ENCODE measurements around the gene YRDC. TPM values are rescaled to one million over a fixed set of nuclear protein-coding genes. Genes with fewer than 3 reads are reported as not detected.

YRDC gene
- total and polyA plus RNA-seq, 9 of the 15 experiments (the other 6 are each of a cell fraction or from before 2014, with no cell fraction given) = 11.1 to 58.5 (median 49.8) TPM

DNA sequence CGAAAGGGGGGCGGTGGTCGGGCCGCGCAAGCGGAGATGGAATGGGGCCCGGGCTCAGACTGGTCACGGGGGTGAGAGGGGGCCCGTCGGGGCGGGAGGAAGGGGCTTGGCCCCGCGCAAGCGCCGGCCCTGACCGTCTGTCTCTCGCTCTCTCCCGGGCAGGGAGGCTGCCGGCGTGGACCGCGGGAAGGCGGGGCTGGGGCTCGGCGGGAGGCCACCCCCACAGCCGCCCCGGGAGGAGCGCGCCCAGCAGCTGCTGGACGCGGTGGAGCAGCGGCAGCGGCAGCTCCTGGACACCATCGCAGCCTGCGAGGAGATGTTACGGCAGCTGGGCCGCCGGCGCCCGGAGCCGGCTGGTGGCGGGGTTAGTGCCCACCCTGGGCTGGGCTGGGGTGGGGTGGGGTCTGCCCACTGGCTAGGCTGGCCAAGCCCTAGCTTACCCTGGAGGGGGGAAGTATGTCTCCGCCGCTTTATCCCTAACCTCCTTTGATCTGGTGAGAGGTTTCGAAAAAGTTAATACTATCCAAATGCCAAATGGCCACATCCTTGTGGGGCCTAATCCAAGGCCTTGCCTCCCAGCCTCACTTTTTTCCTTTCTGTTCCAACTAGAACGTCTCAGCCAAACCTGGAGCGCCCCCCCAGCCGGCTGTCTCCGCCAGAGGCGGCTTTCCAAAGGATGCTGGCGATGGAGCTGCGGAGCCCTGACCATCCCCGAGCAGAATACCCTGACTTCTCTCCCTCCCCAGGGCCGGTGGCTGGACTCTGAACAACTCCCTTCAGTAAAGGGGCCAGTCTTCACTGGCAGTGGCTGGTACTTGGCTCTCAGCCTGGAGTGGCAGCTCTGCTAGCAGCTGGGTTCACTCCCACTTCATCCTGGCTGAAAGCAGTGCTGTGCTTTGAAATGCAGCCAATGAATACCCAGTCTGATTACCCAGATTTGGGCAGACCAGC lies 636 bp upstream of the YRDC start (continued):
- peak; percentile 14; the same call in 1 of the 2 replicates for TF ChIP-seq CEBPG (CRISPR knock-in tag; IDR thresholded peaks at IDR 0.05)
- TF ChIP-seq CEBPG (tag; conservative IDR thresholded peaks at IDR 0.05 in 1 of 2, IDR thresholded peaks at IDR 0.05 in 1 of 2) = no peak
- TF ChIP-seq HMGN3 (IDR thresholded peaks at IDR 0.05; ENCODE audit: borderline replicate concordance, extremely low read depth, insufficient read length, low read depth, low read length) = peak; percentile 62
- TF ChIP-seq HNRNPK (IDR thresholded peaks at IDR 0.05; ENCODE audit: low read depth, low read length, poor library complexity, severe bottlenecking) = peak; percentile 59
- TF ChIP-seq, protein P1, sequence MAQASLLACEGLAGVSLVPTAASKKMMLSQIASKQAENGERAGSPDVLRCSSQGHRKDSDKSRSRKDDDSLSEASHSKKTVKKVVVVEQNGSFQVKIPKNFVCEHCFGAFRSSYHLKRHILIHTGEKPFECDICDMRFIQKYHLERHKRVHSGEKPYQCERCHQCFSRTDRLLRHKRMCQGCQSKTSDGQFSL (CRISPR knock-in tag; IDR thresholded peaks at IDR 0.05) = peak; percentile 62; the same call in 1 of the 2 replicates
- TF ChIP-seq, protein P1 (tag; IDR thresholded peaks at IDR 0.05) = peak in 1 of 2 experiments; percentile 75; a peak in 2 of 4 replicates
- TF ChIP-seq ASH1L (IDR thresholded peaks at IDR 0.05; ENCODE audit: borderline replicate concordance, low read depth, partially characterized antibody) = no peak
- TF ChIP-seq NCOA6 (IDR thresholded peaks at IDR 0.05) = no peak
- no peak for TF ChIP-seq KAT8 (IDR thresholded peaks at IDR 0.05; ENCODE audit: low read depth)
- peak; percentile 19 for TF ChIP-seq PCBP1 (IDR thresholded peaks at IDR 0.05; ENCODE audit: low read depth, low read length, poor library complexity, severe bottlenecking)
- peak; percentile 92 for TF ChIP-seq GABPA (tag; conservative IDR thresholded peaks at IDR 0.05; ENCODE audit: low read depth)
- TF ChIP-seq ZNF146 (CRISPR knock-in tag; IDR thresholded peaks at IDR 0.05; ENCODE audit: unreplicated experiment) = no peak
- TF ChIP-seq HEY1 (CRISPR knock-in tag; IDR thresholded peaks at IDR 0.05; ENCODE audit: borderline replicate concordance) = no peak
- peak; percentile 69; the same call in 1 of the 2 replicates for TF ChIP-seq L3MBTL2 (IDR thresholded peaks at IDR 0.05)
- no peak for TF ChIP-seq DEAF1 (CRISPR knock-in tag; IDR thresholded peaks at IDR 0.05)
- peak in 1 of 2 experiments; percentile 52; a peak in 1 of 4 replicates for TF ChIP-seq SRF (CRISPR knock-in tag; IDR thresholded peaks at IDR 0.05)
- peak in 1 of 2 experiments; percentile 70; a peak in 1 of 4 replicates for TF ChIP-seq FOXA3 (CRISPR knock-in tag; conservative IDR thresholded peaks at IDR 0.05 in 1 of 2, IDR thresholded peaks at IDR 0.05 in 1 of 2)
- TF ChIP-seq NFIC (IDR thresholded peaks at IDR 0.05) = peak; percentile 25; the same call in 1 of the 2 replicates
- TF ChIP-seq FUS (optimal IDR thresholded peaks at IDR 0.05; ENCODE audit: low read depth, low read length) = peak; percentile 73
- TF ChIP-seq POLR2G (IDR thresholded peaks at IDR 0.05; ENCODE audit: low read depth, low read length) = peak; percentile 75
- TF ChIP-seq NKRF (IDR thresholded peaks at IDR 0.05; ENCODE audit: borderline replicate concordance) = peak; percentile 29; the same call in 1 of the 2 replicates
